HFF-Myc (cell line): Measurements from ENCODE around the gene STXBP5L.
"Not testable (repeated sequence)": the region's sequence is repeated elsewhere in the genome, so short reads cannot be mapped to it uniquely, and the experiment has no call there.

Source experiments
- DNase-seq: peaks from one replicate; pipeline ENCODE4 v3.0.0-alpha.2; 2011; ENCODE audit warnings: low read depth; ENCODE audit errors: extremely low read depth
- H3K4me3 ChIP-seq: replicated peaks from 2 replicates; pipeline ENCODE4 v1.5.1; 2011; ENCODE audit warnings: low read depth, mild to moderate bottlenecking, control low read depth, low read length
- TF ChIP-seq, protein P1 (sequence below): IDR thresholded peaks from 2 replicates; pipeline ENCODE4 v1.5.1; 2012; ENCODE audit warnings: mild to moderate bottlenecking, low read depth, low read length, control low read depth; ENCODE audit errors: missing control alignments

The STXBP5L gene

GRCh38 chr3:121443456-121443855 is 535.5 kb downstream of the STXBP5L start:
- DNase-seq = no peak
- TF ChIP-seq, protein P1, sequence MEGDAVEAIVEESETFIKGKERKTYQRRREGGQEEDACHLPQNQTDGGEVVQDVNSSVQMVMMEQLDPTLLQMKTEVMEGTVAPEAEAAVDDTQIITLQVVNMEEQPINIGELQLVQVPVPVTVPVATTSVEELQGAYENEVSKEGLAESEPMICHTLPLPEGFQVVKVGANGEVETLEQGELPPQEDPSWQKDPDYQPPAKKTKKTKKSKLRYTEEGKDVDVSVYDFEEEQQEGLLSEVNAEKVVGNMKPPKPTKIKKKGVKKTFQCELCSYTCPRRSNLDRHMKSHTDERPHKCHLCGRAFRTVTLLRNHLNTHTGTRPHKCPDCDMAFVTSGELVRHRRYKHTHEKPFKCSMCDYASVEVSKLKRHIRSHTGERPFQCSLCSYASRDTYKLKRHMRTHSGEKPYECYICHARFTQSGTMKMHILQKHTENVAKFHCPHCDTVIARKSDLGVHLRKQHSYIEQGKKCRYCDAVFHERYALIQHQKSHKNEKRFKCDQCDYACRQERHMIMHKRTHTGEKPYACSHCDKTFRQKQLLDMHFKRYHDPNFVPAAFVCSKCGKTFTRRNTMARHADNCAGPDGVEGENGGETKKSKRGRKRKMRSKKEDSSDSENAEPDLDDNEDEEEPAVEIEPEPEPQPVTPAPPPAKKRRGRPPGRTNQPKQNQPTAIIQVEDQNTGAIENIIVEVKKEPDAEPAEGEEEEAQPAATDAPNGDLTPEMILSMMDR = no peak

DNA sequence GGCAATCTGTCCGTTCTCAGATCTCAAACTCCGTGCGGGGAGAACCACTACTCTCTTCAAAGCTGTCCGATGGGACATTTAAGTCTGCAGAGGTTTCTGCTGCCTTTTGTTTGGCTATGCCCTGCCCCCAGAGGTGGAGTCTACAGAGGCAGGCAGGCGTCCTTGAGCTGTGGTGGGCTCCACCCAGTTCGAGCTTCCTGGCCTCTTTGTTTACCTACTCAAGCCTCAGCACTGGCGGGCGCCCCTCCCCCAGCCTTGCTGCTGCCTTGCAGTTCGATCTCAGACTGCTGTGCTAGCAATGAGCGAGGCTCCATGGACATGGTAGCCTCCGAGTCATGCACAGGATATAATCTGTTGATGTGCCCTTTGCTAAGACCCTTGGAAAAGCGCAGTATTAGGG is 543.7 kb downstream of the STXBP5L start:
- not testable (repeated sequence) for H3K4me3 ChIP-seq, DNase-seq

More at GRCh38 chr3:121443456-121443855, 535.5 kb downstream of the STXBP5L start:
- no peak overlapping the region for H3K4me3 ChIP-seq

GRCh38 chr3:121462565-121462964 is 554.6 kb downstream of the STXBP5L start:
- TF ChIP-seq, protein P1 = no peak
- DNase-seq = no peak

GRCh38 chr3:121463745-121464144 is 555.7 kb downstream of the STXBP5L start:
- TF ChIP-seq, protein P1 = no peak
- H3K4me3 ChIP-seq = no peak overlapping the region
- DNase-seq = no peak

More at GRCh38 chr3:121462565-121462964, 554.6 kb downstream of the STXBP5L start:
- no peak overlapping the region for H3K4me3 ChIP-seq

DNA sequence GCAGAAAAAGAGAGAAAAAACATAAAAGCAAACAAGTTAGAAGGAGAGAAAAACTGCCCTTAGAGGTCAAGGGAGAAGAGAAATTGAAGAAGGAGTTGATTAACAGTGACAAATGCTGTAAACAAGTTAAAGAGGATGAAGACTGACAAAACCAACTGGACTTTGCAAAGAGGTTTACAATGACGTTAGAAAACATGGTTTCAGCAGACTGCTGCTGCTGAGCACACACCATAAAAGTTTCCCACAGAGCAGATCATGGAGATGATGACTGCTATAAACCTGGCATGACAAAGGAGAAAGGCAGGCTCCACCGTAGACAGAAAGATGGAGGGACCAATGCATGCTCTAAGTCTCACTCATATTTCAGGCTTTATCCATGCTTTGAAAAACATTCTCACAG is 559.1 kb downstream of the STXBP5L start:
- no peak for DNase-seq
- H3K4me3 ChIP-seq = no peak overlapping the region
- TF ChIP-seq, protein P1 = no peak

DNA sequence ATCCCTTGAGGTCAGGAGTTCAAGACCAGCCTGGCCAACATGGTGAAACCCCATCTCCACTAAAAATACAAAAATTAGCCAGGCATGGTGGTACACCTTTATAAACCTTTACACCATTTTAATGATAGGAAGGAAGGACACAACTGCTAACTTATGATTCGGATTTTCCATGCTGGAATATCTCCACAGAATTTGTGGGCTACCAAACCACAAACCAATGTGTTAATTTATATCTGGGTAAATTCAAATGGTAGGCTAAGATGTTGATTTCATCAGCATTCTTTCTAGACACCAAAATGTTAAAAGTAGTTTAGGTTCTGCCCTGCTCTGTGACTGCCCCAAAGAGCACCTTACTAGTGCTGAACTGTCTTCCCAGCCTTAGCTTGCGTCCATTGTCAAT is 565.0 kb downstream of the STXBP5L start:
- DNase-seq = no peak
- no peak overlapping the region for H3K4me3 ChIP-seq
- TF ChIP-seq, protein P1 = no peak
